Epithelial cell of proximal tubule (primary cell): ENCODE data around the gene SV2B. TPM values are rescaled to one million over a fixed set of nuclear protein-coding genes. Genes with fewer than 3 reads are reported as not detected.

Experiments
- DNase-seq: peaks from one replicate; pipeline ENCODE4 v3.0.0-alpha.2; 2011; ENCODE audit warnings: low read depth
- H3K4me3 ChIP-seq: 2 replicates; pipeline ENCODE4 v1.5.1; 2011; ENCODE audit warnings: low read depth, mild to moderate bottlenecking, low read length
- total RNA-seq: library from RNA; depleted of rRNA; stranded (reverse); fragments of >200 nt; gene quantifications from 2 replicates; pipeline ENCODE4 v1.2.3, GENCODE V29; 2015
- TF ChIP-seq, protein P1 (sequence below): conservative IDR thresholded peaks from 2 replicates; pipeline ENCODE4 v1.5.1; 2012; ENCODE audit warnings: low read depth, mild to moderate bottlenecking, low read length

The SV2B gene
- total RNA-seq, 1 donor from 2014 or later, result not detected

GRCh38 chr15:91281947-91282346, 181.9 kb downstream of the SV2B start:
- TF ChIP-seq, protein P1, sequence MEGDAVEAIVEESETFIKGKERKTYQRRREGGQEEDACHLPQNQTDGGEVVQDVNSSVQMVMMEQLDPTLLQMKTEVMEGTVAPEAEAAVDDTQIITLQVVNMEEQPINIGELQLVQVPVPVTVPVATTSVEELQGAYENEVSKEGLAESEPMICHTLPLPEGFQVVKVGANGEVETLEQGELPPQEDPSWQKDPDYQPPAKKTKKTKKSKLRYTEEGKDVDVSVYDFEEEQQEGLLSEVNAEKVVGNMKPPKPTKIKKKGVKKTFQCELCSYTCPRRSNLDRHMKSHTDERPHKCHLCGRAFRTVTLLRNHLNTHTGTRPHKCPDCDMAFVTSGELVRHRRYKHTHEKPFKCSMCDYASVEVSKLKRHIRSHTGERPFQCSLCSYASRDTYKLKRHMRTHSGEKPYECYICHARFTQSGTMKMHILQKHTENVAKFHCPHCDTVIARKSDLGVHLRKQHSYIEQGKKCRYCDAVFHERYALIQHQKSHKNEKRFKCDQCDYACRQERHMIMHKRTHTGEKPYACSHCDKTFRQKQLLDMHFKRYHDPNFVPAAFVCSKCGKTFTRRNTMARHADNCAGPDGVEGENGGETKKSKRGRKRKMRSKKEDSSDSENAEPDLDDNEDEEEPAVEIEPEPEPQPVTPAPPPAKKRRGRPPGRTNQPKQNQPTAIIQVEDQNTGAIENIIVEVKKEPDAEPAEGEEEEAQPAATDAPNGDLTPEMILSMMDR, result no peak
- no peak overlapping the region for H3K4me3 ChIP-seq
- no peak for DNase-seq

DNA sequence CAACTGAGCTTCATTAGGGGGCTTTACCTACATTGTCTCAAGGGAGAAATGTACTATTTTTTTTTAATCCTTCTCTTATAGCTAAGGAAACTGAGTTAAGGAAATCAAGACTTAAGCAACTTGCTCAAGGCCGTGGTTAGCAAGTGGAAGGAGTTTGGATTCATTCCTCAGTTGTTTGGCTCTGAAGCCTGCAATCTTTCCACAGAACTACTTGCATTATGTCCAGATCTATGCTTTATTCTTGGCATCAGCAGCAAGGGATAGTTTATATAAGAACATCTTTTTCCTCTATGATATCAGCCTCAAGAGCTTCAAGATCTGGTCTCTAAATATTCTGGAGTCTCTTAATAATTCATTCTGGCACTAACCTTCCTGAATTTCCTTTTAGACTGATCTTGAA, 182.4 kb downstream of the SV2B start:
- H3K4me3 ChIP-seq, result no peak overlapping the region
- TF ChIP-seq, protein P1, result no peak
- DNase-seq, result no peak

- DNase-seq, result no peak
- H3K4me3 ChIP-seq, result no peak overlapping the region
- TF ChIP-seq, protein P1, result no peak
Measured at GRCh38 chr15:91283155-91283554, 183.1 kb downstream of the SV2B start.

DNA sequence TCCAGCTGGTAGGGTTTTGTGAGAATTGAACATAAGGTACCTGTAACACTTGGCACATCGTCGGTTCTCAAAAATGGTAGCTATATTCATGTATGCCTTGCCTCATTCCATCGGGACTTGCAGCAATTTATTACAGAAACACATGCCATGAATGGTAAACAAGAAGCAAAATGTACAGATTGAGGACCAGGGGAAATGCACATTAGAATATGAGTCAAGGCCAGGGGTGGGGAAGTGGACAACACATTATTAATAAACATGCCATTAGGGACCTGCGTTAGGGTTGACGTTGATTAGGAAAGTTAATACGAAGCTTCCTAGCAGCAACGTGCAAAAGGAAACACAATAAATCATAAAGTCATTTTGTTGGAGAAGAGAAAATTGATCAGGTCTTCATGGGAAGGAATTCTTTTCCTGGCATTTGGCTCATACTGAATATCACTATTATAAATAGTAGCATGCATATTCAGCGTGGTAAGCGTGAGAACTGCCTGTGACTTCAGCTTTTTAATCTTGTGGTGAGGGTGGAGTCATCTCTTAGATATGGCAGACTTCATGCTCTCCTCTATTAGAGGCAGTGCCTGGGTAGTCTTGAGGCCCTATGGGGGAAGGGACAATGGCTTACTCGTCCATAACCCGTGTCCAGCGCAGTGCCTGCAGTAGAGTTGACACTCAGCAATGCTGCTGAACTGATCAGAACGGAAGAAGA, 184.9 kb downstream of the SV2B start:
- no peak overlapping the region for H3K4me3 ChIP-seq
- TF ChIP-seq, protein P1, result no peak
- DNase-seq, result no peak

DNA sequence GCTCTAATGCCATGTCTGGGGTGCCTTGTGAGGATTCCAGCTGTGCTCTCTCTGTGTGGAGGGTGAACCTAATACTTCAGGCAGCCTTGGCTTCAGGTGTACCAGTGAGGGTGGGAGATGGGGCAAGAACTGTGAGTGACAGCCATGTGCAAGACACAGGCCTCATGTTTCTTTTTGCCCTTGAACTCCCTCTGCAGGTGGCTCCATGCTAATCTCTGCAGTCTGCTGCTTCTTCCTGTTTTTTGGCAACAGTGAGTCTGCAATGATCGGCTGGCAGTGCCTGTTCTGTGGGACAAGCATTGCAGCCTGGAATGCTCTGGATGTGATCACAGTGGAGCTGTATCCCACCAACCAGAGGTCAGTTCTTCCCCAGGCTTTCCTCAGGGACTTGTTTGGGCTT, 189.3 kb downstream of the SV2B start:
- no peak for DNase-seq
- TF ChIP-seq, protein P1, result peak; percentile 19
- H3K4me3 ChIP-seq, result no peak overlapping the region

GRCh38 chr15:91290553-91290952, 190.5 kb downstream of the SV2B start:
- H3K4me3 ChIP-seq, result no peak overlapping the region
- DNase-seq, result no peak
- TF ChIP-seq, protein P1, result no peak

DNA sequence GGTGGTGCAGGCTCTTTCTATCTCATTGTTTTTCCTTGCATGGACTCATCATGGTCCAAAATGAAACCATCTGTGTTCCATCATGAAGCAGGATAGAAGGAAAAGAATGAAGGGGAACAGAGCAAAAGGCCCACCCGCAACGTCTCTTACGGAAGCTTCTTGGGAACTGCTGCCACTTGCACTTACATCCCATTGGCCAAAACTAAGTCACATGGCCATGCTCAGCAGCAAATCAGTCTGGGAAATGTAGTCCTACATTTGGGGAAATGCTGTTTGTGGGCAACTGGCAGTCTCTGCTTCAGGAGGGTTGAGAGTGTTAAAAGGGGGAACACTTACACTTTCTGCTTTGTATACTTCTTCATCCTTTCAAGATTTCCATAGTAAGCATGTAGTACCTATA, 191.6 kb downstream of the SV2B start:
- TF ChIP-seq, protein P1, result no peak
- no peak for DNase-seq
- H3K4me3 ChIP-seq, result no peak overlapping the region
